GM04504 (cell line): ENCODE measurements around the gene CDC14B.
A peak's percentile ranks its signal among the peaks of the same experiment; 100 is the strongest.
"Not testable (repeated sequence)": the region's sequence is repeated elsewhere in the genome, so short reads cannot be mapped to it uniquely, and the experiment has no call there.

Experiments used
- DNase-seq: peaks from one replicate; pipeline ENCODE4 v3.0.0-alpha.2; 2012; ENCODE audit warnings: low read depth

The CDC14B gene

DNA sequence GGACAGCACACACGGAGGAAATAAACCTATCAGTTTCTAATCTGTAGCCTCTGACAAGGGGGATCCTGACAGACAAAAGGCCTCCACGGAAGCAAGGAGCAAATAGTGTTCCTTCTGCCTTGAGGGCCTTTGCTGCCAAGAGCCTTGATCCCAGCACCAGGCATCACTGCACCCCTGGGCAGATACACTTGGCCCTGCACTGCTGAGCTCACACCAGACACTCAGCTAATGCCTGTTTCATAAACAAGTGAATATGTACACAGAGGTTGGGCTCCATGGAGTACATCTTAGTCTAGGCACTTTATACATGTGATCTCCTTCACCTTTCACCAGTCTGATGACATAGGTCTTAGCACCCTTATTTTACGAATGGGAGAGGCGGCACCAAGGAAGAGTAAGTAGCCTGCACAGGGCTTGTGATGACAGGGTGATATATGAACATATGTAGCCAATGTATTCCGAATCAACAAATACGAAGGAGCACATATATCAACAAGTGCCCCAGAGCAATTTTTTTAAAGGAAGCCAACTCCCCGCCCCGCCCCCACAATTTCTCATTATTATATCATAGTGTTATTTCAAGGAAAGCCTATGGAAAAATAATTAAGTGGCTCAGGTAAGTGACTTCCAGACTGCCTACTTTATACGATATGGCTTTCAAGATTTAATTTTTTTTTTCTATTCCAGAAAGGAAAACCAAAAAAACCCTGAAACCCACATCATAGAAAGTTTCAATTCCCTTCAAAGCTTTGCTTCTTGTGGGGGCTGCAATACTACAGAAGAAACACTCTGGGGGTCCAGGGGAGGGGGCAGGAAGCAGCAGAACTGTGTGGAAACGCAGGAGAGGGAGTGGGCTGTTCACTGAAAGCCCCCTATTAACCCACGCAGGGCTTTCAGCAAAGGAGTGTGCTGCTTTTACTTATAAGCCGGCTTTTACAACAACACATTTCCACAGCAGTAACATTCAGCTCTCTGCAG, 32.0 kb downstream of the CDC14B start:
- no peak for DNase-seq

GRCh38 chr9:96585426-96585825, 34.2 kb downstream of the CDC14B start:
- DNase-seq = no peak

- DNase-seq = not testable (repeated sequence)
Observed at GRCh38 chr9:96582199-96582598, 37.4 kb downstream of the CDC14B start.

- no peak for DNase-seq
Observed at GRCh38 chr9:96581786-96582185, 37.9 kb downstream of the CDC14B start.

GRCh38 chr9:96581301-96581700, 38.3 kb downstream of the CDC14B start:
- DNase-seq = no peak

- no peak for DNase-seq
Observed at GRCh38 chr9:96574931-96575351, 44.7 kb downstream of the CDC14B start.

GRCh38 chr9:96574455-96574854, 45.2 kb downstream of the CDC14B start:
- no peak for DNase-seq

- no peak for DNase-seq
Observed at GRCh38 chr9:96567203-96567700, 52.4 kb downstream of the CDC14B start.

DNA sequence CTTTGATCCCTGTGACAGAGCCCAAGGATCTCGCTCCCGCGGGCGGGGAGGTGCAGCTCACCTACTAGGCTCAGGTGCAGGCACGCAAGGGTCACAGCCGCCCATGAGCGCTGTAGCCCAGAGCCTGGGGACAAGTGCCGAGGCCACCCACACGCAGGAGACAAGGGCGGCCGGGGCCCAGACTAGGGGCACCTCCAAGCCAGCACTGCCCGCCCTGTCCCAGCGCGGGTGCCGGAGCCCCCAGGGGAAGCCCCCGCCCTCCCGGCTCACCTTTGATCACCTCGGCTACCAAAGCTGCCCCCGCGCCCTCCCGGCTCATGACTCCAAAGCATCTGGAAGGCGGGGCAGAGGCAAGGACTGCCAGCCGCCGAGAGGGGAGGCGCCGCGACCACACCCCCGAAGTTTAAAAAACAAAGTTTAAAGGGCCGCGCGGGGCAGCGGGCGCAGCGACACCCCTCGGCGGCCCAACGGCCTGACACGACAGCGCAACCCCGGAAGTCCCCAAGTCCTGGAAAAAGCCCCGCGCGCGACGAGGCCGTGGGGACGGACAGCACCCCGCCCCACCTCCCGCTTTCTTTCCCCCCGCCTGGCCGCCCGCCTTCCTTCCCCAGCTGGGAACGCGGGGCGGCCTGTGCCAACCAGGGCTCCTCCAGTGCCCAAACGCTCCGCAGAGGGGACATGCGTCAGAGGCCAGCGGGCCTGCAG, 53.0 kb downstream of the CDC14B start:
- no peak for DNase-seq

DNA sequence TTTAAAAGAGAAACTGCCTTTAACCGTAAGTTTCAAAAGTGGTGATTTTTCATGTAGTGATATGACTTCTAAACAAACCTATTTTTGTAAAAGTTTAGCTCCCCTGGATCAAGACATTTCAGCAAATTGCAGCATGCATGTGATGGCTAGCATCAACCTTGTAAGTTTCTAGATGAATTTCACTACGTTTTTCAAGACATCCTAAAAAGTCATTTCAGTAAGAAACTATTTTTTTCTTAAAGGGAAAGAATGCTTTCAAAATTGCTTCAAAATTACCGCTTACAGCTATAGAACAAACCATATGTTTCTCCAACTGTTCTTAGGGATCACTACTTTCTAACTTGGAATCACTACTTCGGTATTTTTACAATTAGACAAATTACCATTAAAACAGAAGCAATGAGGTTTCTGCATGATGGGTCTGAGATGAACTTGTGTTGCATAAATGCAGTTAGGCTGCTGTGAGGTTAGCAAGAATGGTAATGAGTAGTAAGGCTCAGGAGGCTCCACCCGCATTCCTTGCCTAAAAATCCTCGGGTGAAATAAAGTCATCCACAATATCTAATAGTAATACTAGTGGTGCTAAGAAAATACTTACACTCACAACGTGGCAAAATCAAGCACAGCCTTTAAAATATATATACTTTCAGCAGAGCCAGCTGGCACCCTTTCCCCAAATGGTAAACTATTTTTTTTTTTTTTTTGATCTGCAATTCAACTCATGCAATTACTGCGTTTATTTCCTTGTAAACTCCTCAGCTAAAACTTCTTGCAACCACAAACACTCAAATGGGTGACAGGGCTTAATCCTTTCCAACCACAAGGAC, 53.8 kb downstream of the CDC14B start:
- DNase-seq = no peak

DNA sequence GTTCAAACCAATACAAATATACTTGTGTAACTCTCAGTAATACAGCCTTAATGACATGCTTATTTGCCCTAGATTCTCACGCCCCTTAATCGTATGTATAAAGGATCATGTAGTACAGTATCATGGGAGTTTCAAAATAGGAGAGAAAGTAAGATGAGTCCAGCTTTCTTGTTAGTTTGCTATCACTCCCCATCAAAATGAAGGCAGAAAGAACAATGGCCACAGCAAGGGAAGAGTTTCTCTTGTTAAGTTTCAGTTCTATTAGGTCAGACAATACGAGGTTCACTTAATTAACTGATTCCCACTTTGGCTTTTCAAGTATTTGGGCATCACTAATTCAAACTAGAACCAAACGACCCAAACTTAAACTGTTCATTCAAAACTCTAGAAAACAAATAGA, 55.4 kb downstream of the CDC14B start:
- DNase-seq = no peak

DNA sequence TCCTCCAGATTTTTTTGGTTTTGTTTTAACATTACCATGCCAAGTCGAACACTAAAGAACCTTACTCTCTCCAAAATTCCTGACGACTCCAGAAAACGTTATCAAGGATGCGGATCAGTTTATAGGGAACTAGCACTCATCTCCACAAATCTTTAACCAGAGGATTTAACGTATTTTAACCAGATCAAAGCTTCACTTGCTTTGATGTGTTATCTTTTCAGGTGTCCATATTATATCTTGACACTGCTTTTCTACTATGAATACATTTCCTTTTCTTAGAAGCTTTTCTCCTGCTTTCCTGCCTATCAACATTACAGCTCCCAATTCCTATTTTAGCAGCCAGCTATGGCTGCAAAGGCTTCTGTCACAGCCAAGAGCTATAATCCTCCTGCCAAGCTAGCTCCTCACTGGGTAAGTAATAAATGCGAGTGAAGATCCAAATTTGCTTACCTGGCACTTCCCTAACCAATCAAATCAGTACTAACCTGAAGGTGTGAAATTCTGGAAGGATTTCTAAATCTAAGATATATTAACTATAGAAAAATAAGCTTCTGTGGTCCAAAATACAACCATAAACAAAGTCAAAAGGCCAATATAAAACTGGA, 60.2 kb downstream of the CDC14B start:
- DNase-seq = no peak

- DNase-seq = no peak
Observed at GRCh38 chr9:96557921-96558320, 61.7 kb downstream of the CDC14B start.

DNA sequence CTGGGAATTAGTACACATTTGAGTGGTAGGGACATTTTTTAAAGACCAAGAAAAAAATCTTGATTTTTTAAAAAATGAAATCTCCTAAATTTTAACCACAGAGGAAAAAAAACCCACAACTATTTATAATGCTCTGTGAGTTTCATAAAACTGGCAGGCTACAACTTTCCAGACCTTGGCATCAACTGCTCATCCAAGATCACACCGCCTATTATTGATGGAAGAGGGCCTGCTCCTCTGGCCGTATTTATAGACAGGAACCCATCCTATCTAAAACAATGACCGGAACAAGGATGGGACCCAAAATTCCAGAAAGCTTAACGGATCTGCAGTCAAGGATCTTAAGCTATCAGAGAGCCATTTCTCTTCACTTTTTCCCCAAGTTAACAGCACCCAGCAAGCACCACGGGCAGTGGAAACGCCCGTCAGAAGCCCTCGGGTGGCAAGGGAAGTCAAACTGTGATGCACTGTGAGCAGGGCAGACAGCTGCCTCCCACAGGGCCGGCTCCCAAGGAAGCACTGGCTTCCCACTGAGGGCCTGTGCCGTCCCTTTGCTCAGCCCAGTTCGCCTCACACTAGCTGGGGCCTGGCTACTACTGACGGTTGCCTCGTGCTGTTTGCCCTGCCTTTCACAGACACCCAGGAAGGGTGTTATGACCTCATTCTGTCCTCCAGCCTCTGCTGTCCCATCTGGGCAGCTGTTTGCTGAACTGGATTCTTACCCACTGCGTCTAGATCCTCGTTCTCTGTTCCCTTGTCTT, 62.8 kb downstream of the CDC14B start:
- DNase-seq = no peak

DNA sequence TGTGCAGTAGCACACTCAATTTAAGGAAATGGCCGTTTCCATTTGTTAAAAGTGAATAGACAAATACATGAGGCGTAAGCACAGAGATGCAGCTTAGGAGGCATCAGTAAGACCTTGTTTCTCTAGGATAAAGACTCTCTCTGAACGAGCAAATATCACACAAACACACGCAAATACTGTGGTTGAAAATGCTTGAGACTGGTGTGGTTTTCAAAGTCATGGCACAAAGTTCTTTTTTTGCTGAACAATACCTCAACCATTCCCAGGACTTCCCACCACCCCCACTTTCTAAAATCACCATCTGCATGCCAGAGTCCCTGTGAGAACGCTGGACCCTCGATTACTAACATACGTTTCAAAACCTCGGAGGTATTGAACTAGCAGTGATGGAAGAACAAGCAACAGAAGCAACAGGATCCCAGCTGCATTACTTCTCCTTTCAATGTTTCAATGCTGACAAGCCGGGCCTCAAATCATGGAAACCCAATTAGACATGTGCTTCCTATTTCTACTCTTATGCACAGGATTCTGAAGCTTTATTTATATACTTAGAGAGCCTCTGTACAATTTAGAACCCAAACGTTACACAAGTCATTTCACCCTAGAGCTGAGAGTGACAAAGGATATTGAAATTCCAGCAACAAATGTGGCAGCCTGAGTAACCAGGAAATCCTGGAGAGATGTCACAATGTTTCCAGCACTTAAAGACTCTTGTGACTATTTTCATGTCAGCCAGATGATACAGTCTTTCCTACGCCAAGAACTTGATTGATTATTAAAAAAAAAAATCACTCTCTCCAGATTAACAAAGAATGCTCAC, 63.9 kb downstream of the CDC14B start:
- DNase-seq = peak; percentile 67

DNA sequence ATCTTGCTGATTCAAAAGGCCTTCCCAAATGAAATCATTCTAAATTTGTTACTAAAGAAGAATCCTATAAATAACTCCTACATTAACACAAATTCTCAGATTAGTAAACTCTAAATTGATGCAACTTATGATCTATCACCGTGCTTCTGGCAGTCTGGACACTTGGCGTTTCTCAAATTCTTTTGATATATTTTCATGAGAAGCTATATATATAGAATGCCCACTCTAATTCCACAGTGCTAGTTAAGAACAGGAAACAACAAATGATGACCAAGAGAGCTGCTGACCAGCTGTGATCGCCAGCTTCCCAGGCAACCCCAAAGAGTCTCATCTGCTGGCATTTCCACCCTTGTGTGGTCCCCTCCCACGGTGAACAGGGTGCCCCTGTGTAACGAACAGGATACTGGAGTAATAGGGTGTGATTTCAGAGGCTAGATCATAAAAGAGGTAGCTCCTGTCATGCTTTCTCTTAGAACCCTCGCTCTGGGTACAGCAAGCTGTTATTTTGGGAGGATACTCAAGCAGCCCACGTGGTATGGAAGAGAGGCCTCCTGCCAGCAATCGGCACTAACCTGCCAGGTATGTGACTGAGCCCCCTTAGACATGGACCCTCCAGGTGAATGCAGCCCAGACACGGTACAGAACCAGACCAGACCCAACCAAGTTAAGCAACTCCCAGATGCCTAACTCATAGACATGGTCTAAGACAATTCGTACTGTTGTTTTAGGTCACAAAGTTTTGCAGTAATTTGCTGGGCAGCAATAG, 64.7 kb downstream of the CDC14B start:
- DNase-seq = peak; percentile 53

DNA sequence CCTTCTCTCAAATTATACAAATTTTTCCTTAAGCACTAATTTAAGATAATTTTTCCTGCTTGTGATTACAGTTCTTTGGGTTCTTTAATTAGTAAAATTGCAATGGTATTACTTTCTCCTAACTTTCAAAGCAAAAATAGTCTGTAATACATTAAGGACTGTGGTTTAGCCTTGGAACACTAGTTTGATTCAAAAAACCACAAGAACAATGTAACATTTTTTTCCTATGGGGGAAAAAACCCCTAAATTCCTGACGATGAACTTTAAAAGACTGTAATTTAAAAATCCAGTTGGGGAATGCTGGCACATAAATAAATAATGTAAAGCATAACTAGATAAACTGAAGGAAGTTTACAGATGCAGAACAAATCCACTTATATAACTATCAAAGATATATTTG, 65.3 kb downstream of the CDC14B start:
- no peak for DNase-seq

GRCh38 chr9:96553070-96553469, 66.6 kb downstream of the CDC14B start:
- peak; percentile 83 for DNase-seq

- DNase-seq = no peak
Observed at GRCh38 chr9:96551403-96551802, 68.2 kb downstream of the CDC14B start.
